GM18519 (cell line): ENCODE results near the gene WDR93.

ENCODE experiments used
- ATAC-seq: cut with Tn5 transposase; IDR thresholded peaks from one replicate; pipeline ENCODE4 v1.9.1; 2021; ENCODE audit warnings: mild to moderate bottlenecking, moderate library complexity; ENCODE audit not compliant: unreplicated experiment, low FRiP score

WDR93 gene

GRCh38 chr15:89660556-89660955 lies 30.1 kb upstream of the WDR93 start:
- ATAC-seq = no peak

- no peak for ATAC-seq
Observed at GRCh38 chr15:89662893-89663626, 27.6 kb upstream of the WDR93 start.

- ATAC-seq = no peak
Observed at GRCh38 chr15:89664441-89665350, 25.9 kb upstream of the WDR93 start.

- ATAC-seq = no peak
Observed at GRCh38 chr15:89665449-89666181, 25.0 kb upstream of the WDR93 start.

- no peak for ATAC-seq
Observed at GRCh38 chr15:89666184-89666857, 24.3 kb upstream of the WDR93 start.

GRCh38 chr15:89666858-89667705 lies 23.5 kb upstream of the WDR93 start:
- no peak for ATAC-seq

- no peak for ATAC-seq
Observed at GRCh38 chr15:89667706-89667960, 23.0 kb upstream of the WDR93 start.

GRCh38 chr15:89668171-89668570 lies 22.4 kb upstream of the WDR93 start:
- no peak for ATAC-seq

GRCh38 chr15:89669309-89669865 lies 21.2 kb upstream of the WDR93 start:
- no peak for ATAC-seq

GRCh38 chr15:89669941-89670340 lies 20.7 kb upstream of the WDR93 start:
- ATAC-seq = no peak

- no peak for ATAC-seq
Observed at GRCh38 chr15:89670971-89671560, 19.5 kb upstream of the WDR93 start.

GRCh38 chr15:89671687-89672086 lies 18.9 kb upstream of the WDR93 start:
- ATAC-seq = no peak

GRCh38 chr15:89672221-89673164 lies 18.1 kb upstream of the WDR93 start:
- no peak for ATAC-seq

- no peak for ATAC-seq
Observed at GRCh38 chr15:89673165-89673512, 17.5 kb upstream of the WDR93 start.

- ATAC-seq = no peak
Observed at GRCh38 chr15:89674526-89674925, 16.1 kb upstream of the WDR93 start.

- no peak for ATAC-seq
Observed at GRCh38 chr15:89675606-89676005, 15.0 kb upstream of the WDR93 start.

- ATAC-seq = no peak
Observed at GRCh38 chr15:89677381-89677780, 13.2 kb upstream of the WDR93 start.

- ATAC-seq = no peak
Observed at GRCh38 chr15:89679212-89679611, 11.4 kb upstream of the WDR93 start, which contains the start of gene PLIN1. Gene PLIN1 (minus strand): TSS chr15:89679367. CDS start chr15:89677489, 1,878 bp downstream.
